Gastroesophageal sphincter (tissue), 3 donors: ENCODE data around the gene STRA8.

Source experiments
- POLR2A ChIP-seq, 2 donors: fragments of 450-650 bp; IDR thresholded peaks; one replicate each; pipeline ENCODE4 v1.6.1; 2017; ENCODE audit warnings: antibody characterized with exemption in 2 of 2, mild to moderate bottlenecking in 2 of 2, moderate library complexity in 1 of 2
- TF ChIP-seq, protein P1 (sequence below), 4 experiments: fragments of 200-600 bp in 2 of 4; fragments of 450-650 bp in 2 of 4; sonication (generic) in 1 of 4; IDR thresholded peaks; one replicate each; pipeline ENCODE4 v1.5.1; 2017 to 2019; ENCODE audit warnings: antibody characterized with exemption in 4 of 4, mild to moderate bottlenecking in 2 of 4, moderate library complexity in 2 of 4

DNA sequence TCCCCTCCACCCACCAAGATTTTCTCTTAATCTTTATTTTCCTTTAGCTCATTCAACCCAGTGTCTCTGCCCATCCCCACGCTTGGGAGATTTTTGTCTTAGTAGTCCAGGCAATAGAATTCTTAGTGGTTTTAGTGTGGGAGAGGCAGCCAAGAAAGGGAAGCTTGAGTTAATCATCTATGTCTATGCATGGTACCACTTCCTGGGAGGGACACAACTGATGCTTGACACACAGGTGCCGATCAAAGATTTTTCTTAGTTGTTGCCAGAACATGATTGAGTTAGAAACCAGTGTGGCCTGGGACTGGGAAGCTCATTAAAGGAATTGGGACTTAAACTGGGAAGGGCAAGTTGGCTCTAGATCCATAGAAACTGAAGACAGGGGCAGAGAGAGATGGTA is 3.1 kb downstream of the STRA8 start:
- TF ChIP-seq, protein P1, sequence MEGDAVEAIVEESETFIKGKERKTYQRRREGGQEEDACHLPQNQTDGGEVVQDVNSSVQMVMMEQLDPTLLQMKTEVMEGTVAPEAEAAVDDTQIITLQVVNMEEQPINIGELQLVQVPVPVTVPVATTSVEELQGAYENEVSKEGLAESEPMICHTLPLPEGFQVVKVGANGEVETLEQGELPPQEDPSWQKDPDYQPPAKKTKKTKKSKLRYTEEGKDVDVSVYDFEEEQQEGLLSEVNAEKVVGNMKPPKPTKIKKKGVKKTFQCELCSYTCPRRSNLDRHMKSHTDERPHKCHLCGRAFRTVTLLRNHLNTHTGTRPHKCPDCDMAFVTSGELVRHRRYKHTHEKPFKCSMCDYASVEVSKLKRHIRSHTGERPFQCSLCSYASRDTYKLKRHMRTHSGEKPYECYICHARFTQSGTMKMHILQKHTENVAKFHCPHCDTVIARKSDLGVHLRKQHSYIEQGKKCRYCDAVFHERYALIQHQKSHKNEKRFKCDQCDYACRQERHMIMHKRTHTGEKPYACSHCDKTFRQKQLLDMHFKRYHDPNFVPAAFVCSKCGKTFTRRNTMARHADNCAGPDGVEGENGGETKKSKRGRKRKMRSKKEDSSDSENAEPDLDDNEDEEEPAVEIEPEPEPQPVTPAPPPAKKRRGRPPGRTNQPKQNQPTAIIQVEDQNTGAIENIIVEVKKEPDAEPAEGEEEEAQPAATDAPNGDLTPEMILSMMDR (IDR thresholded peaks at IDR 0.05): no peak
- no peak for TF ChIP-seq POLR2A (IDR thresholded peaks at IDR 0.05)
